Uterus (tissue), 4 donors: Measurements from ENCODE around the gene ACOT13. TPM values are rescaled to one million over a fixed set of nuclear protein-coding genes. Genes with fewer than 3 reads are reported as not detected.
"Not testable (repeated sequence)": the region's sequence is repeated elsewhere in the genome, so short reads cannot be mapped to it uniquely, and the experiment has no call there.

Experiments used
- DNase-seq, 2 donors: peaks; one replicate each; pipeline ENCODE4 v3.0.0-alpha.2; 2019 to 2020
- H3K27ac ChIP-seq, 2 donors: fragments of 200-600 bp; sonication (generic); 1 replicate in 1 of 2; 2 replicates in 1 of 2; pipeline ENCODE4 v1.5.1; 2016 to 2018
- H3K27me3 ChIP-seq, 2 donors: fragments of 200-600 bp; sonication (generic); one replicate each; pipeline ENCODE4 v1.5.1; 2018 to 2019; ENCODE audit warnings: control low read depth in 1 of 2
- H3K36me3 ChIP-seq, 2 donors: fragments of 200-600 bp; sonication (generic); one replicate each; pipeline ENCODE4 v1.5.1; 2019; ENCODE audit warnings: control low read depth in 1 of 2
- H3K4me1 ChIP-seq, 2 donors: fragments of 200-600 bp; sonication (generic); one replicate each; pipeline ENCODE4 v1.5.1; 2018 to 2019; ENCODE audit warnings: control low read depth in 1 of 2
- H3K4me3 ChIP-seq, 2 donors: fragments of 200-600 bp; sonication (generic); 1 replicate in 1 of 2; 2 replicates in 1 of 2; pipeline ENCODE4 v1.5.1; 2018 to 2019; ENCODE audit warnings: mild to moderate bottlenecking in 1 of 2
- H3K9me3 ChIP-seq, 2 donors: fragments of 200-600 bp; sonication (generic); one replicate each; pipeline ENCODE4 v1.5.1; 2019; ENCODE audit warnings: control low read depth in 1 of 2
- POLR2A ChIP-seq, 2 donors: fragments of 450-650 bp; IDR thresholded peaks; one replicate each; pipeline ENCODE4 v1.6.1; 2016; ENCODE audit warnings: antibody characterized with exemption in 2 of 2, mild to moderate bottlenecking in 1 of 2, moderate library complexity in 1 of 2
- intact Hi-C: fragments of 100-400 bp; cut with DNase I; formaldehyde crosslinking; loops from one replicate; pipeline ENCODE4 v1.15.1; 2023; ENCODE audit warnings: low total_unique reads
- total RNA-seq, 4 donors: library from RNA; depleted of rRNA in 3 of 4; stranded (reverse); fragments of >200 nt in 3 of 4; gene quantifications; one replicate each; pipeline versions ENCODE4 v1.1.0 to v1.2.4, GENCODE V29; 2014 to 2023
- TF ChIP-seq, protein P1 (sequence below), 4 experiments: fragments of 200-600 bp in 2 of 4; fragments of 450-650 bp in 2 of 4; sonication (generic) in 2 of 4; IDR thresholded peaks; one replicate each; pipeline ENCODE4 v1.5.1; 2016 to 2019; ENCODE audit warnings: antibody characterized with exemption in 4 of 4, mild to moderate bottlenecking in 2 of 4, moderate library complexity in 1 of 4
- donor health status: DM: yes; HTN: yes; CAD: no.

ACOT13 gene
- total RNA-seq, 4 donors from 2014 or later = 3.8 to 10.0 (median 4.2) TPM

DNA sequence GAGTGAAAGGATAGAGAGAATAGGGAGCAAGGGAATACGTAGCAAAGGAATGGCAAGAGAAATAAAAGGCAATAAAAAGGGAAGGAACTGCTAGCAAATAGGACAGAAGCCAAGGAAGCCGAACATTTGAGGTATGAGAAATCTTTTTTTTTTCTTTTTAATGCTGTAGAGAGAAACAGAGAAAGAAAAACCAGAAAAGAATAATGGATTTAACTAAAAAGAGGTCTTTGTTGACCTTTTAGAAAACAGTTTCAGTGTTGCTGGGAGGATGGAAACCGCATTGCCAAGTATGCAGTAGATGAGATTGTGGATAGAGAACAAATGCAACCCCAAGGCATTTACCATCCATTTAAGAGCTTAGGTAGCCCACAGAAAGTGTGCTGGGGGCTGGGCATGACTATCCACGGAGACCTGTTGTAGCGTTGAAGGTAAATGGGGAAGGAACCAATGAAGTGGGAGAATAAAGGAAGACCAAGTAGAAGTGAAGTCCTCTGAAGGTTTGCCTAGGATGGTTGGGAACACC is 75.4 kb downstream of the ACOT13 start:
- intact Hi-C loops = no loop called here
- Histone ChIP-seq H3K4me1 (no peaks in the 10 kb centered on the region), H3K4me3 (no peak overlapping the region), H3K9me3 (no peaks in the 10 kb centered on the region), H3K27me3 (no peaks in the 10 kb centered on the region), H3K36me3 (no peaks in the 10 kb centered on the region), H3K27ac (no peak overlapping the region)
- DNase-seq = no peak
- TF ChIP-seq, protein P1, sequence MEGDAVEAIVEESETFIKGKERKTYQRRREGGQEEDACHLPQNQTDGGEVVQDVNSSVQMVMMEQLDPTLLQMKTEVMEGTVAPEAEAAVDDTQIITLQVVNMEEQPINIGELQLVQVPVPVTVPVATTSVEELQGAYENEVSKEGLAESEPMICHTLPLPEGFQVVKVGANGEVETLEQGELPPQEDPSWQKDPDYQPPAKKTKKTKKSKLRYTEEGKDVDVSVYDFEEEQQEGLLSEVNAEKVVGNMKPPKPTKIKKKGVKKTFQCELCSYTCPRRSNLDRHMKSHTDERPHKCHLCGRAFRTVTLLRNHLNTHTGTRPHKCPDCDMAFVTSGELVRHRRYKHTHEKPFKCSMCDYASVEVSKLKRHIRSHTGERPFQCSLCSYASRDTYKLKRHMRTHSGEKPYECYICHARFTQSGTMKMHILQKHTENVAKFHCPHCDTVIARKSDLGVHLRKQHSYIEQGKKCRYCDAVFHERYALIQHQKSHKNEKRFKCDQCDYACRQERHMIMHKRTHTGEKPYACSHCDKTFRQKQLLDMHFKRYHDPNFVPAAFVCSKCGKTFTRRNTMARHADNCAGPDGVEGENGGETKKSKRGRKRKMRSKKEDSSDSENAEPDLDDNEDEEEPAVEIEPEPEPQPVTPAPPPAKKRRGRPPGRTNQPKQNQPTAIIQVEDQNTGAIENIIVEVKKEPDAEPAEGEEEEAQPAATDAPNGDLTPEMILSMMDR (IDR thresholded peaks at IDR 0.05) = no peak
- TF ChIP-seq POLR2A (IDR thresholded peaks at IDR 0.05) = no peak

DNA sequence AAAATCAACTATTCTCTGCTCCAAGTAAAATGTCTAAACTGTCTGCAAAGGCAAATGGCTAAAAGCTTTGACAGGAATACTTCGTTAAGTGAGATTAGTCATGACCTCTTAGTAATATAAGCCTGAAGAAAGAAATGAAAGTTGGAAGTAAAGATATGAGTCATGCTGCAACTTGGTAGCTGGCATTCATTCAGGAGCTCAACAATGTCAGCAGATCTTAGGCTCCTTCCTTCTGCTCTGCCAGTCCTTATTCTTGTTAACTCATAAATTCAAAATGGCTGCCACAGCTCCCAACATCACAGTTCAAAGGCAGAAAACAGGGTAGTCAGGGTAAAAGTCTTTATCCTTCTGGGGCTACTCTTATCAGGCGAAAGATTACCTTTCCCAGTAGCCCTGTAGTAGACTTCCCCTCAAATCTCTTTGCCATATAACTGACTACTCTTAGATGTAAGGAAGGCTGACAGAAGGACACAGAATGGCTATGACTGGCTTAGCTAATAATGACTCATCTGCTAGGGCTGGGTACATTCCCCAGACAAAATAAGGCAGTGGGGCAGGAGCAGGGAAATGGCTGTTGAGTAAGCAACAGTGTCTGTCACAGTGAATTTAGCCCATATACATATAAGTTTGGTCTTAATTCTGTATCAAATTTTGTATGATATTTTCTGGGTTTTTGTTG is 76.5 kb downstream of the ACOT13 start:
- H3K4me1 ChIP-seq = no peaks in the 10 kb centered on the region
- no peak for TF ChIP-seq POLR2A (IDR thresholded peaks at IDR 0.05)
- TF ChIP-seq, protein P1 (IDR thresholded peaks at IDR 0.05) = no peak
- H3K27ac ChIP-seq = no peak overlapping the region
- intact Hi-C loops = no loop called here
- no peaks in the 10 kb centered on the region for H3K36me3 ChIP-seq
- DNase-seq = no peak
- H3K4me3 ChIP-seq = no peak overlapping the region
- no peaks in the 10 kb centered on the region for H3K9me3 ChIP-seq
- no peaks in the 10 kb centered on the region for H3K27me3 ChIP-seq

DNA sequence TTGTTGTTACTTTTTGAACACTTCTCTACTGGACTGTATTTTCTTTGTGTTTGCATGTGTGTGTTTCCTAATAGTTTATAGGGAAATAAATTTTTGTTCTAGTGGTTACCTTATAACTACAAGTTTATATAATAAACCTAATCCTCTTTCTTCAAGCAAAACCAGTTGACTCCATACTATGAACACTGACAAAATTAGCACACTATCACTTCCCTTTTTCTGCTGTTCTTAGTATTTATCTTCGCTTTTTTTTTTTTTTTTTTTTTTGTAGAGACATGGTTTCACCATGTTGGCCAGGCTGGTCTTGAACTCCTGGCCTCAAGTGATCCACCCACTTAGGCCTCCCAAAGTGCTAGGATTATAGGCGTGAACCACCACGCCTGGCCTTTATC is 77.1 kb downstream of the ACOT13 start:
- Histone ChIP-seq H3K4me3 (no peak overlapping the region), H3K4me1 (no peaks in the 10 kb centered on the region), H3K27ac (no peak overlapping the region), H3K27me3 (no peaks in the 10 kb centered on the region), H3K36me3 (no peaks in the 10 kb centered on the region), H3K9me3 (no peaks in the 10 kb centered on the region)
- no peak for DNase-seq
- no peak for TF ChIP-seq POLR2A (IDR thresholded peaks at IDR 0.05)
- TF ChIP-seq, protein P1 (IDR thresholded peaks at IDR 0.05) = no peak
- intact Hi-C loops = no loop called here

DNA sequence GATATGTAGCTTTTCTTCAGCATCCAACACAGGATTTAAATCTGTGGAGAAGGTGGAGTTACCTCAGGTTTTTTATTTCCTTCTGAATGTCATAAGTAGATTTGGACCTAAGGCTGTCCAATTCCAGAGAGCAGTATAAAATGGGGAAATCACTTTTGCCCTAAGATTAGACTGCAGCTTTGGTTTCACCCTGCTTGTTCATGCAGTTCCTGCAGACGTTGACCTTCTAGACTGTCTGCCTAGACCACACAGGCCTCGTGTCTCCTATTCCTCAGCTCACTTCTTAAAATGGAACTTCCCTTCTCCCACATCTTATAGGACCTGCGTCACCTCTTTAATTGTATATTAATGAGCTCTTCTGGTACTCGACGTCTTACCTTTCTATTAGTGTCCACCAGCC is 78.0 kb downstream of the ACOT13 start:
- DNase-seq = no peak
- H3K4me1 ChIP-seq = no peaks in the 10 kb centered on the region
- H3K27ac ChIP-seq = no peak overlapping the region
- no peaks in the 10 kb centered on the region for H3K9me3 ChIP-seq
- H3K4me3 ChIP-seq = no peak overlapping the region
- intact Hi-C loops = no loop called here
- TF ChIP-seq POLR2A (IDR thresholded peaks at IDR 0.05) = no peak
- TF ChIP-seq, protein P1 (IDR thresholded peaks at IDR 0.05) = no peak
- no peaks in the 10 kb centered on the region for H3K36me3 ChIP-seq
- H3K27me3 ChIP-seq = no peaks in the 10 kb centered on the region

DNA sequence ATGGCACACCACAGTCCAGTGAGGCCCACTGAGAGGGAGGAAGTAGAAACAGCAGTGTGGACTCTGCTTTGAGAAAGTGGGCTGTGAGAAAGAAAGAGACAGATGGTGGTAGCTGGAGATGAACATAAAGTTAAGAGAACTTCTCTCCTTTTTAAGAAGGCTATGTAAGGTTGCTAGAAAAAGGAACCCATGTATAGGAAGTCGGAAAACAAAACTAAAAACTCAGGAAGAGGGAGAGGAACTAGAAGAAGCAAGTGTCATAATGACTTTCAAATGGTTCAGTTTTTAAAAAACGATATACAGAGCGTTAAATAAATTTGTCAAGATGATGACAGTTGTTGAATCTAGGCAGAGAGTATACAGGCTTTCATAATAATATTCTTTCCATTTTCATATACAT is 82.4 kb downstream of the ACOT13 start:
- H3K36me3 ChIP-seq = no peaks in the 10 kb centered on the region
- TF ChIP-seq POLR2A (IDR thresholded peaks at IDR 0.05) = no peak
- TF ChIP-seq, protein P1 (IDR thresholded peaks at IDR 0.05) = no peak
- H3K4me1 ChIP-seq = no peaks in the 10 kb centered on the region
- H3K27me3 ChIP-seq = no peaks in the 10 kb centered on the region
- intact Hi-C loops = no loop called here
- no peaks in the 10 kb centered on the region for H3K9me3 ChIP-seq
- H3K27ac ChIP-seq = no peak overlapping the region
- no peak for DNase-seq
- no peak overlapping the region for H3K4me3 ChIP-seq

DNA sequence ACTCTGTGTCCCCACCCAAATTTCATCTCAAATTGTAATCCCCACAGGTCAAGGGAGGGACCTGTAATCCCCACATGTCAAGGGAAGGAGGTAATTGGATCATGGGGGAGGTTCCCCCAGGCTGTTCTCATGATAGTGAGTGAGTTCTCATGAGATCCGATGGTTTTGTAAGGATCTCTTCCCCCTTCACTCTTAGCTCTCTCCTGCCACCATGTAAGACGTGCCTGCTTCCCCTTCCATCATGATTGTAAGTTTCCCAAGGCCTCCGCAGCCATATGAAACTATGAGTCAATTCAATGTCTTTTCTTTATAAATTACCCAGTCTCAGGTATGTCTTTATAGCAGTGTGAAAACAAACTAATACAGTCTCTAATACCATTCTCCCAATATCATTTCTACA is 84.0 kb downstream of the ACOT13 start:
- H3K36me3 ChIP-seq, DNase-seq, H3K27me3 ChIP-seq, H3K9me3 ChIP-seq, H3K4me3 ChIP-seq, H3K4me1 ChIP-seq, intact Hi-C loops, H3K27ac ChIP-seq: not testable (repeated sequence)
